Measurements from ENCODE around the gene DCDC1.

Gene DCDC1

GRCh38 chr11:30985536-30985935, 384.0 kb downstream of the DCDC1 start:
- TF ChIP-seq POLR2AphosphoS5 (IDR thresholded peaks at IDR 0.05; ENCODE audit: low read depth, low read length) (no peak), FOXP2 (optimal IDR thresholded peaks at IDR 0.05; ENCODE audit: borderline replicate concordance, extremely low read depth, extremely low read length, insufficient read depth) (no peak), REST (IDR thresholded peaks at IDR 0.05; ENCODE audit: insufficient read depth in 1 of 2, low read depth in 2 of 2, low read length in 2 of 2) (no peak), TAF1 (IDR thresholded peaks at IDR 0.05; ENCODE audit: borderline replicate concordance, insufficient read depth, low read length) (no peak)

DNA sequence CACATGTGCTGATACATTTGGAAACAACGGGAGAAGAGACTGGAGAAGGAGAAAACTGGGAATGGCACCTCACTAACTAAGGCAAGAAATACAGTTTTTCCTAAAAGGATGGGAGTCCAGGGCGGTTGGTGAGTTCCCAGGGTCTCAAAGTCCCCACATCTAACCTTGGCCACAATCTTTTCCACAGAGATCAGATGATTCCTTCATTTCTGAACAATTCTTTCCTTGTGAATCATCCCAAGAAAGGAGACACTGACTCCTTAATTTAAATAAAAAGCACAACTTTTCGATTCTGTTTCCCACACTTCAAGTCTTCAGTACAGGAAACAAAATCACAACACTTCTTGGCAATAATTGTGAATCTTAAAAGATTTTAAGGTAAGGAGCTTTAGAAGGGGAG, 384.7 kb downstream of the DCDC1 start:
- no peak for TF ChIP-seq FOXP2 (optimal IDR thresholded peaks at IDR 0.05; ENCODE audit: borderline replicate concordance, extremely low read depth, extremely low read length, insufficient read depth)

- no peak for TF ChIP-seq POLR2AphosphoS5 (IDR thresholded peaks at IDR 0.05; ENCODE audit: low read depth, low read length)
- no peak for TF ChIP-seq TAF1 (IDR thresholded peaks at IDR 0.05; ENCODE audit: borderline replicate concordance, insufficient read depth, low read length)
- no peak for TF ChIP-seq FOXP2 (optimal IDR thresholded peaks at IDR 0.05; ENCODE audit: borderline replicate concordance, extremely low read depth, extremely low read length, insufficient read depth)
- no peak for TF ChIP-seq SIN3A (IDR thresholded peaks at IDR 0.05; ENCODE audit: borderline replicate concordance, insufficient read depth, low read length)
- no peak for TF ChIP-seq REST (IDR thresholded peaks at IDR 0.05; ENCODE audit: insufficient read depth in 1 of 2, low read depth in 2 of 2, low read length in 2 of 2)
These were observed 385.1 kb downstream of the DCDC1 start for GRCh38 chr11:30984442-30984816.

DNA sequence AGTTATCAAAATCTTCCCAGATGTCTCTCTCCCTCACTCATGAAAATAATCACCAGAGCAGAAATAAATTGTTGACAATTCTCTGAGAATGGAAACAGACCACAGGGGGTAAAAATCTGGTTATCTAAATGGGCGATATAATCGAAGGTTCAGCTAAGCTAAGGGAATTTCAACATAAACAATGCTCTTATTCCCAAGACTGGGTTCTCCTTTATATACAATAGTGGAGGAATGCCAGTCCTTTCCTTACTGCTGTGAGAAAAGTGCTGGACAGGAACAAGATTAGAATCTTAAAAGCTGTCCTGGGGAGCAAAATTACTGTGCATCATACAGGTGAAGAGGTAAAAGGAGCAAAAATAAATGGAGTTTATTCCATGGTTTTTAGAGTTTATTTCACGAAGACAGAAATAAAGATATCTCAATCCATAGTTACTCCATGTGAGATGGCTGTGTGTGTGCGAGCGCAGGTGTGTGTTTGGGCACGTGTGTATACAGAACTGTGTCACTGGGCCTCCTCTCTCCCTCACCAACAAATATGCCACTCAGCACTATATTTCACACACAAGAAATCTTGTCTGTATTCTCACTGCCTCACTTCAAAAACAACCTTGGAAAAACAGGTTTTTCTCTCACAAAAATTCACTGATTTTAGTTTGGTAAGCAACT, 385.6 kb downstream of the DCDC1 start:
- no peak for TF ChIP-seq SIN3A (IDR thresholded peaks at IDR 0.05; ENCODE audit: borderline replicate concordance, insufficient read depth, low read length)

DNA sequence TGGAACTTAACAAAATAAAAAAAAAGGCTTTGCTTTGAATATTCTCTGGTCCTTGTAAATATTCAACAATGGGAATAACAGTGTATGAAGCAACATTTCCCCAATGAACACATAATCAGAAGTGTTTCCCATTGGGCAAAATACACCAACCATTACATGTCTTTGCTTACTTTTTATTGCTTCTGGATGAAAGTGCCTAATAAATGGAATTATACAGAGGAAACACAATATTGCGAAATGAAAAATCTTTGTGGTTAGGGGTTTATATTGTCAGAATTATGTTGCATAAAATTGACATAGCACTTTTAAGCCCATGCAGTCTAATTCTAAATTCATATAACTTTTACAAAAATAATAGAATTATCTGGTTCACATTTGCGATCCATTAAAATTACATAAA, 386.4 kb downstream of the DCDC1 start:
- TF ChIP-seq REST (IDR thresholded peaks at IDR 0.05; ENCODE audit: insufficient read depth in 1 of 2, low read depth in 2 of 2, low read length in 2 of 2), result no peak
- no peak for TF ChIP-seq SIN3A (IDR thresholded peaks at IDR 0.05; ENCODE audit: borderline replicate concordance, insufficient read depth, low read length)
- no peak for TF ChIP-seq FOXP2 (optimal IDR thresholded peaks at IDR 0.05; ENCODE audit: borderline replicate concordance, extremely low read depth, extremely low read length, insufficient read depth)
- no peak for TF ChIP-seq POLR2AphosphoS5 (IDR thresholded peaks at IDR 0.05; ENCODE audit: low read depth, low read length)
- TF ChIP-seq TAF1 (IDR thresholded peaks at IDR 0.05; ENCODE audit: borderline replicate concordance, insufficient read depth, low read length), result no peak

GRCh38 chr11:30967579-30967978, 402.0 kb downstream of the DCDC1 start:
- TF ChIP-seq TAF1 (IDR thresholded peaks at IDR 0.05; ENCODE audit: borderline replicate concordance, insufficient read depth, low read length) (no peak), SIN3A (IDR thresholded peaks at IDR 0.05; ENCODE audit: borderline replicate concordance, insufficient read depth, low read length) (no peak), REST (IDR thresholded peaks at IDR 0.05; ENCODE audit: insufficient read depth in 1 of 2, low read depth in 2 of 2, low read length in 2 of 2) (no peak), POLR2AphosphoS5 (IDR thresholded peaks at IDR 0.05; ENCODE audit: low read depth, low read length) (no peak), FOXP2 (optimal IDR thresholded peaks at IDR 0.05; ENCODE audit: borderline replicate concordance, extremely low read depth, extremely low read length, insufficient read depth) (no peak)

All from PFSK-1 (cell line).